ENCODE results near the gene SYTL4.

SYTL4 gene

DNA sequence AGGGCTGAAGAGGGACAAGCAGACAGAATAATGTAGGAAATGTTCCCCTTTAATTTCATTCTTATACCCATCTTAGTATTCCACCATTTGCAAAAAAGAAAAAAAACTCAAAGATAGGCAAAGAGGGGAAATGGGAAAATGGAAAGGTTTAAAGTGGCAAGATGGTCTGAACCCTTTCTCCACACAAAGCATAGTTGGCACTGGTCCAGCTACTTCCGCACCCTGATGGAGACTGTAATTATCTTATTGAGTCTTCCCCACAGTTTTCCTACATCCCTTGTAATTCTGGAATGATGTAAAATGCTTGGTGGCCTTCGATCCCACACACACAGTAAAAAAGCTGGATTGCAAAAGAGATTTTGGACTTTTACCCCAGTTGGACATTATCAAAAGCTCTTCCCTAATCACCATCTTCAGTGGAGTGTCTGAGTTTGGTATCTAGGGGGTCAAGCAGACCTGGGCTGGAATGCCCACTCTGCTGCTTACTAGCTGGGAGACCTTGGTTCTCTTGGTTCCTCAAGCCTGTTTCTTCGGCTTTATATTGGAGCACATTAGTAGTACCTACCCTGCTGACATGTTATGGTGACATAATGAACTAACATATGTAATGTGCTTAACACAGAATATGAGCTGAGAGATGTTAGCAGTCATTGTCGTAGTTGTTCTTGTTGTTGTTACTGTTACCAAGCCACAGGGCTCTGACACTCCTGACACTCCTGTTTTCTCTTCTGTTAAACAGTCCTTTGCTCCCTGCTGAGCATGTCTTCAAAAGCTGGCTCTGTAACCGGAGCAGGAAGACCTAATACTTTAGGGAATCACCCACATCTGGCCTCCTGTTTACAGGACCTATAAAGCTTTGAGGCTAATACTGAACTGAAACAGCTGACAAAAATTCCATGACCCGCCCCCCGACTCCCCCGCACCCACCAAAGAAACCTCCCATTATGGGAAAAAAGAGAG, 83.2 kb downstream of the SYTL4 start:
- DNase-seq: no peak

DNA sequence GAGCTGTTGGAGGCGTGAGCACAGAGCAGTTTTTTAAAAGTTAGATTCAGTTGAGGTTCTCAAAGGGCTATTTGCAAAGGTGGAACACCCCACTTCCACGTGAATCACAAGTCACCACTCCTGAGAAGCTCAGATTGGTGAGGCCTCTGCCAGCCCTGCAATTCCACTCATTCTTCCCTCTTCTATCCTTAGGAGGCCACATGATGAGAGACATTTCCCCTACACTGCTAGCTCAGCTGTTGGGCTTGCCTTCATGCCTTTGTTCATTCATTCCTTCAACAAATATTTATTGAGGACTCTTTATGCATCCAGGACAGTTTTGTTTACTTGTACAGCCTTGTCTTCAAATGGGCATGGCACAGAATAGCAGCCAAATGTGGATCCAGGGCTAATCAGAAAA, 84.2 kb downstream of the SYTL4 start:
- DNase-seq: no peak

DNA sequence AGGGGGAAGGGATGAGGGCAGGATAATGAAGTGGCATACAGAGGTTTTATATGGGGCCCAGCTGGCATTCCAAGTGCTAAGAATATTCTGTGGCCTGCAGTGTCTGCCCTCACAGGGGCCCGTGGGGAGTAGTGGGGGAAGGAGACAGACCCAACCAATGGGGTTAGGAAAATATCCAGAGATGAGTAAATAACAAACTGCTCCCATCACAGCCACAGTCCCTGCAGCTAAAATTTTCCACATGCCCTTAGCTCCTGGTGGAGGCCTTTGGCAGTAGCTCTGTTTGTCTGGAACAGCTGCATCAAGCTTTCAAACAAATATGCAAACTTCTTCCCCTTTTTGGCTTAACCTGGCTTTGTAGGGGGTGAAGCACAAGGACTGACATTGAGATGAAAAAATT, 84.8 kb downstream of the SYTL4 start:
- no peak for DNase-seq

DNA sequence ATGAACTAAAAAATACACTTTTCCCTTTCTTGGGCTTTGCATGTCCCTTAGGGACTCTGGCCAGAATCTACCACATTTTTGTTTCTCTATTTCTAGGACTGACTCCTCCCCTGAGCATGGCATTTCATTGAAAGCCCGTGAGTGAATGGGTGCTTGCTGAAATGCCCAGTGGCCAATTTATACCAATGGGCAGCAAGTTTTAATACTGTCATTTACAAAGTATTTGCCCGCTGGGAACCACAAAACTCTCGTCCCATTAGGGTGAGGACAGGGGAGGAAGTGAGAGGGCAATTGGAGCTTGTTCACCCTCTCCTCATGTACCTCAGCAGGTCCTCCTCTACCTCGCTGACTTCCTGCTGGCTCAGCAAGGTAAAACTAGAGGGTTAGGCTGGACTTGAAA, 86.8 kb downstream of the SYTL4 start:
- DNase-seq: no peak

DNA sequence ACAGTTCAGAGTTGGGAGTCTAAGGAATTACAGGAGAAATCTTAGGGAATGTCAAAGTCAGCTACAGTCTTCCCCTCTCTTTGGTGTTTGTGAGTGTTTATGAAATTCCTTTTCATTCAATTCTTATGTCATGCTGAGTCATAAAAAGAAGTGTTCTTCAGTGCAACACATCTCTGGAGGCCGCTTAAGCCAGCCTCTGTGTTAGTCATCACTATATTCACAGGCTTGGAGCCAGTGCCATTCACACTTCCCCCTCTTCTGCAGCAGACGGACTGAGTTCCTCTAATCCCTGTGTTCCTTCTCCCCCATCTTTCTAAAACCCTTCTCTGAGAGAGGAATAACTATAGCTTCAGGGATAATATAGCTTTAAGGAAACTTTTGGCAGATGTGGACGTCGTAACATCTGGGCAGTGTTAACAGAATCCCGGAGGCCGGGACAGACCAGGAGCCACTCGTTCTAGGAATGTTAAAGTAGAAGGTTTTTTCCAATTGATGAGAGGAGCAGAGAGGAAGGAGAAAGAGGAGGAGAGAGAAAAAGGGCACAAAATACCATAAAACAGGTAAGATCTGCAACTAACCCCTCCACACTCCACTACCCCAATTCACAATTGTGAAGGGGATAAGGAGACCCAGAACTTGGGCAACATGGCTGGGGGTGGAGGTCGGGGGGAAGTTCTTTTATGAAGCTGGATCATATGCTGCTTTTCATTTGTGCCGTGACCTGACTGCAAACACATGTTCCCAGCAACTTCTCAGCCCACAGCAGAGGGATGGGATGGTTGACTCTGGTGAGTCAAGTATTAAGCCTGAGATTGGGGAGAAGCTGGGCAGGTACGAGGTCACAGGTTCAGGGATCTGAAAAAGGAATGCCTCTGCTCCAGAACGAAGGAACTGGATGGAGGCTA, 87.7 kb downstream of the SYTL4 start, which contains the start of gene SRPX2:
Gene SRPX2 (plus strand): TSS at position 244 of the 905 bp plus-strand sequence. CDS start 2,124 bp downstream, outside the sequence.
- DNase-seq: peak in 4 of 56 donors; percentile 1 to 30 (median 3)

DNA sequence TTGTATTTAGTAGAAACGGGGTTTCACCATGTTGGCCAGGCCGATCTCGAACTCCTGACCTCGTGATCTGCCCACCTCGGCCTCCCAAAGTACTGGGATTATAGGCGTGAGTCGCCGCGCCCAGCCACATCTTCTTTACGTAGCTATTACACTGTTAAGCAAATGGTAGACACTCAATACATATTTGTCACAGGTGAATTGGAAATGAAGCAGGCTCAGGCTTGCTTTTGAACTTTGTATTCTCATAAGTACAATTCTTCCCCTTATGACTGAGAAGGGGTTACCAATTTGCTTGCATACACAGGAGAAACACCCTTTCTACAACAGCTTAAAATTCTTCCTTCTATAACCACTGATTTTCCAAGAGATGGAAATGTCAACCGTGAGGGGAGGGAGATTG, 88.7 kb downstream of the SYTL4 start:
- no peak for DNase-seq

DNA sequence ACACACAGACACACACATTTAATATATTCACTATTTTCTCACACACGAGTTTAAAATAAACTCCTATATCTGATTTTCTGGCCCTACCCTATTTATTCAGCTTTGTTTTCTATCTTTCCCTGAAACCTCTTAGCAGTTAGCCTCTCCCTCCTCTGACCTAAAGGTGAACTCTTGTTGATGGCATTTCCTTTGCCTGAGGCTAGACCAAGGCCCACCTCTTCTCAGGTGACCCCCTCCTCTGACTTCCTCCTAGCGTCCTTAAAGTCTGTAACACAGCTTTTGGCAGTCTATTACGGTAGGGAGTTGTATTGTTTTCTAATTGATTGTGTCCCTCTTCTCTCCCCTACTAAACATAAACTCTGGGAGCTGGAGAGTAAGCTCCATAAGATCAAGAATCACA, 89.6 kb downstream of the SYTL4 start:
- no peak for DNase-seq

DNA sequence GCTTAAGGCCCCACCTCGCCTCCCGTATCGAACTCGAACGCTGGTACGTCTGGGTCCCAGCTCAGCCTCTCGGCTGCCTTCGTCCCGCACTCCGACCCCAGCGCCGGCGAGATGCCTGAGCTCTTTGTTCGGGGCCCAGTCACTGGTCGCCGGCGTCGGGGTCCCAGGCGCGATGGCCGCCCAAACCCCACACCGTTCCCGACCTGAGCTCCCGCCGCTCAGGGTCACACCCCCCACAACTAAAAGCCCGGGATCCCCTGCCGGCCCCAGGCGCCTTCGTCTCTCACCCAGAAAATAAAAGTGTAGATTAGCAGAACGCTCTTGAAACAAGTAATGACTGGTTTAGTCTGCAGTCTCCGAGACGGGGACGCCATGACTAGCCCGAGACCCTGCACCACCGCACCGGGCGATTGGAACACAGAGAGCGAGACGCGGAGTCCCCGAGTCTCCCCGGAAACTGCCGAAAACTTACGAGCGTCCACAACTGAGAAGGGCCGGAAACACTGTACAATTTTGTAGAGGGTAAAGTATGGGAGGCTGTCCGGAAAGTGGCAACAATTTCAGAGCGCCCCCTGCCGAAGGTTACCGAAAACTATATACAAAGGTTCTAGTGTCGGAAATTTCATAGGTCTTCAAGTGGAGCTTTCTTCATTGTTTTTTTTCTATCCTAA, 95.5 kb downstream of the SYTL4 start, which contains the start of gene TSPAN6:
Gene TSPAN6 (minus strand): TSS at position 486 of the 671 bp plus-strand sequence. CDS start 112 bp downstream, at position 374.
- peak in 52 of 56 donors; percentile 1 to 80 (median 36) for DNase-seq

DNA sequence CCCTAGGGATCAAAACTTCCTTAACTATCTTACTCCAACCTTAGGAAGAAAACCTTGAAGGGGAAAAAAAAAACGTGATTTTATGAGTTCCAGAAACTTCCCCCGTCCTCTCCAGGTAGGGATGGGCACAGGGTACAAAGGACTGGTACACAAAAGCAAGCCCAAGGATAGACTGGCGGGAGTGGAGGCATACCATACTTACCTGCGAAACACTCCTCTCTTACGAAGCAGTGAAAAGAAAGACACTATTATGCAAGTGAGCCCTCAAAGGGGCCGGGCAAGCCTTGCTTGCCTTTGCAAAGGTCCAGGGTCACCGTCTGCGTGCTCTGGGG, 96.0 kb downstream of the SYTL4 start:
- DNase-seq: no peak

DNA sequence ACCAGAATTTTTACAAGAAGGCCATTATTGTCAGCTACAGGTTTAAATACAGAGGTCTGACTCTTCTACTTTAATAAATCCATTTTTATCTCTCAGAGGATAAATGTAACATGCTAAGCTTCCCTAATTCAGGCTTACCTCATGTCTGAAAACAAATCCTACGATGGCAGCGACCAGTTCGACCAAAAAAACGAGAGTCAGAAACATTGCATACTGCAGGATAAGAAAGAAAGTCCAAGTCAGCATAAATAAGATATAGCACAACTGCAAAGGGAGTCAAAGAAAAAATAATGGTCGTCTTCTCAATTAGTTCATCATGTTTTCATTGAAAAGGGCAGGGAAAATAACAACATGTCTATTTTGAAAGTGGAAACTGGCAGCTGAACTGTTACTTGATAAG, 96.9 kb downstream of the SYTL4 start:
- no peak for DNase-seq

DNA sequence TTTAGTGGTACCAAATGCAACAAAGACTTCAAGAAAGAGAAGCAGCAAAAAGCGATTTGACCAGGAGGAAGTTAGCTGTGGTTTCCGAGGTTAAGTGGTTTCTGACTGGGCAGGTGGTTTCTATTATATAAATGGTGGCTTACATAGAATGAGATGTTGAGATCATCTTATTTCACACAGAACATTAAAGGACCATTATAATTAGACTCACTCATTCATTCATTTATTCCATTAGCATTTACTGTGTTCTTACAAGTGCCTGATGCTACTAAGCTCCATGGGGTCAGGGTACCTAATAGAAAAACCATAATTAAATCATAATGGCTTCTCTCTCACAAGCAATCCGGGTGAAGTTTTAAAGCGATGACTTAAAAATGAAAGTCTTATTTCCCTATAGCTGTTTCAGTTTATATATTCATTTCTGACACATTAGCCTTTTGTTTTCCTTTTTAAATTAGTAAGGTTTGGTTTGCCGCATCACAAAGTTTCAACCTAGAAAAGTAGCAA, 105.9 kb downstream of the SYTL4 start:
- DNase-seq: no peak

Measured in nucleus accumbens (tissue), 56 donors.